ENCODE results near the gene HIBADH.

The HIBADH gene

DNA sequence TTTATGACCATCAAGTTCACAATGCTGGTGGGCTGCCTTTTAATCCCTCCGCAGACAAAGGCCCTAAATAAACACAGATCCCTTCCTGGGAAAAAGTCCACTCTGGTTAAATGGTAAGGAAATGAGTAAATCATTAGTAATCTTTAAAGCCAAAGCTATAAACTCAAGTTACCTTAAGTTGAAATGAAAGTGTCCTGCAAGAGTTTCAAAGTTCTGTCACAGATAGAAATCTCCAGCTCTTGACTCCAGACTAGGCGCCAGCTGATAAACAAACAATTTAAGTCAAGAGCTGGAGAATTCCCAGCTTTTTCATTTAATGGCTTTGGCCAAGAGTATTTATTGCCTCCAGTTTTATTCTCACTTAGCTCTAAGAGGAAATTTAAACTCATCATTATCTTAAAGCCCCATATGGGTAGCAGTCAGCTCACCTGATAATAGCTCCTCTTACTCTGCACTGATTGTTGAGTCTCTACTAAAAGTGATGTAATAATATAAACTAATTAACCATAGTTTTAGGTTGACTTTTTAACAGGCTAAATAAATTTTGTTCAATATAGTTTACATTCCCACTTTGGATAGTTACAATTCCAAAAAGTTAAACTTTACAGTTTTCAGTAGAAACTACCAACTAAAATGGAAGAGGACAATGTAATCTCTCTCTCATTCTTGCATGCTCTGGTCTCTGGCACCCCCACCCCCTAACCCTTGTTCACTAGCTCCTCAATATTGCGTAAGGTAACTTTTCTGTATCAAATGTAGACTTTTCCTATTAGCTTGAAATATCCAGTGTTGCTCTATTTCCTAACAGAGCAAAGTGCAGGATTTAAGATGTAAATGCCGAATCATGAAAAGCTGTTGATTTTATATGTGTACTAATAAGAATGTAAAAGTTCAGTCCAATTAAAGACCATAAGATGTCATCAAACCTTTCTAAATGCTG, 56.1 kb downstream of the HIBADH start:
- TF ChIP-seq ISL1 (CRISPR knock-in tag; IDR thresholded peaks at IDR 0.05): peak; percentile 87
- 0 out of 2 replicates have a peak, but pooled peaks have one; percentile 41 for TF ChIP-seq ZFP3 (CRISPR knock-in tag; IDR thresholded peaks at IDR 0.05)
- no peak for TF ChIP-seq TCF4 (CRISPR knock-in tag; IDR thresholded peaks at IDR 0.05; ENCODE audit: borderline replicate concordance)
- TF ChIP-seq SNAI2 (CRISPR knock-in tag; IDR thresholded peaks at IDR 0.05): 0 out of 2 replicates have a peak, but pooled peaks have one; percentile 45
- peak; percentile 69 for ATAC-seq

DNA sequence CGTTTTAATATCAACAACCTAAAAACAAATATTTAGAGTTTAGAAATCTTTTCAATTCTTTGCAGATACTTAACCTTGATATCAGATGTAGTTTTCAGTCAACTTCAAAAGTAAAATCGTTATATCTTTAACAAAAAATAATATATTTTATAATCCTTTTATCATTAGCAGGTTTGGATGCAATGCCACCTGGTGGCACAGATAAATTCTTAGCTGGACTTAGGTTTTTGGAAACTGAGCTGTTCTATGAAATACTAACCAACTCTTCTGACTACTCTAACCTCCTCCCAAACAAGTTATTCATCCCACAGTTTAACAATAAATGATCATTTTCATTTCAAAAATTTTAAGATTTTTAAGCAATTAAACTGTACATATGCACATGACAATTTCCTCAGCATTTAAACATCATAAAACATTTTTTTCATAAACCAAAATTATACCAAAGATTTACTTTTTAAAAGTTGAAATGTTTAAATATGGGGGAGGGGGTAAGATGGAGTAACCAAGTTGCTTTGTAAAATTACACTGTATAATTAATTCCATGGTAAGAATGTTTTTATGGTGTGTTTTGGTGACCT, 56.9 kb downstream of the HIBADH start:
- TF ChIP-seq PPARA (CRISPR knock-in tag; IDR thresholded peaks at IDR 0.05; ENCODE audit: borderline replicate concordance) (no peak), CSRNP3 (CRISPR knock-in tag; IDR thresholded peaks at IDR 0.05) (no peak), ZC3H10 (CRISPR knock-in tag; IDR thresholded peaks at IDR 0.05) (no peak), CREB5 (CRISPR knock-in tag; IDR thresholded peaks at IDR 0.05; ENCODE audit: low read depth) (no peak), PATZ1 (CRISPR knock-in tag; IDR thresholded peaks at IDR 0.05; ENCODE audit: borderline replicate concordance) (no peak), TCF4 (CRISPR knock-in tag; IDR thresholded peaks at IDR 0.05; ENCODE audit: borderline replicate concordance) (no peak), ZNF565 (CRISPR knock-in tag; conservative IDR thresholded peaks at IDR 0.05; ENCODE audit: low read depth) (no peak), ZFP30 (CRISPR knock-in tag; IDR thresholded peaks at IDR 0.05) (no peak), RARB (CRISPR knock-in tag; IDR thresholded peaks at IDR 0.05) (no peak), BACH2 (CRISPR knock-in tag; IDR thresholded peaks at IDR 0.05; ENCODE audit: borderline replicate concordance) (no peak), CSDC2 (CRISPR knock-in tag; IDR thresholded peaks at IDR 0.05) (no peak)
- TF ChIP-seq, protein P1, sequence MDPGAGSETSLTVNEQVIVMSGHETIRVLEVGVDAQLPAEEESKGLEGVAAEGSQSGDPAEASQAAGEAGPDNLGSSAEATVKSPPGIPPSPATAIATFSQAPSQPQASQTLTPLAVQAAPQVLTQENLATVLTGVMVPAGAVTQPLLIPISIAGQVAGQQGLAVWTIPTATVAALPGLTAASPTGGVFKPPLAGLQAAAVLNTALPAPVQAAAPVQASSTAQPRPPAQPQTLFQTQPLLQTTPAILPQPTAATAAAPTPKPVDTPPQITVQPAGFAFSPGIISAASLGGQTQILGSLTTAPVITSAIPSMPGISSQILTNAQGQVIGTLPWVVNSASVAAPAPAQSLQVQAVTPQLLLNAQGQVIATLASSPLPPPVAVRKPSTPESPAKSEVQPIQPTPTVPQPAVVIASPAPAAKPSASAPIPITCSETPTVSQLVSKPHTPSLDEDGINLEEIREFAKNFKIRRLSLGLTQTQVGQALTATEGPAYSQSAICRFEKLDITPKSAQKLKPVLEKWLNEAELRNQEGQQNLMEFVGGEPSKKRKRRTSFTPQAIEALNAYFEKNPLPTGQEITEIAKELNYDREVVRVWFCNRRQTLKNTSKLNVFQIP (CRISPR knock-in tag; IDR thresholded peaks at IDR 0.05; ENCODE audit: borderline replicate concordance, low read depth): no peak
- peak; percentile 85 for ATAC-seq

GRCh38 chr7:27605283-27605682, 57.4 kb downstream of the HIBADH start:
- no peak for ATAC-seq
- no peak for TF ChIP-seq TSHZ2 (CRISPR knock-in tag; IDR thresholded peaks at IDR 0.05)
- TF ChIP-seq TOX (CRISPR knock-in tag; IDR thresholded peaks at IDR 0.05; ENCODE audit: borderline replicate concordance): no peak
- no peak for TF ChIP-seq RARB (CRISPR knock-in tag; IDR thresholded peaks at IDR 0.05)
- no peak for TF ChIP-seq TCF4 (CRISPR knock-in tag; IDR thresholded peaks at IDR 0.05; ENCODE audit: borderline replicate concordance)
- TF ChIP-seq GLIS3 (CRISPR knock-in tag; IDR thresholded peaks at IDR 0.05): no peak
- TF ChIP-seq ZFP30 (CRISPR knock-in tag; IDR thresholded peaks at IDR 0.05): no peak
- no peak for TF ChIP-seq SNAI2 (CRISPR knock-in tag; IDR thresholded peaks at IDR 0.05)
- TF ChIP-seq ZNF565 (CRISPR knock-in tag; conservative IDR thresholded peaks at IDR 0.05; ENCODE audit: low read depth): no peak
- no peak for TF ChIP-seq ARNTL (CRISPR knock-in tag; IDR thresholded peaks at IDR 0.05; ENCODE audit: borderline replicate concordance, low read depth)
- no peak for TF ChIP-seq ISL1 (CRISPR knock-in tag; IDR thresholded peaks at IDR 0.05)
- no peak for TF ChIP-seq OSR1 (CRISPR knock-in tag; IDR thresholded peaks at IDR 0.05)
- no peak for TF ChIP-seq CREB5 (CRISPR knock-in tag; IDR thresholded peaks at IDR 0.05; ENCODE audit: low read depth)

Measured in SK-N-SH treated with all-trans-retinoic acid at 6 μM for 48 hours (cell line).